NCI-H2196 (cell line): ENCODE data around the gene ATOX1.
A peak's percentile ranks its signal among the peaks of the same experiment; 100 is the strongest.
"Not testable (repeated sequence)": the region's sequence is repeated elsewhere in the genome, so short reads cannot be mapped to it uniquely, and the experiment has no call there.

ENCODE experiments used
- DNase-seq: peaks from one replicate; lab custom pipeline; 2025; ENCODE audit not compliant: unreplicated experiment; lab: John Stamatoyannopoulos, UW

The ATOX1 gene

GRCh38 chr5:151734064-151734408 lies 24.4 kb downstream of the ATOX1 start:
- DNase-seq: no peak

GRCh38 chr5:151733358-151734063 lies 24.9 kb downstream of the ATOX1 start:
- no peak for DNase-seq

- DNase-seq: no peak
Observed at GRCh38 chr5:151730381-151730780, 28.1 kb downstream of the ATOX1 start.

GRCh38 chr5:151729597-151729996 lies 28.8 kb downstream of the ATOX1 start:
- not testable (repeated sequence) for DNase-seq

GRCh38 chr5:151724360-151724759 lies 34.1 kb downstream of the ATOX1 start:
- no peak for DNase-seq

- DNase-seq: no peak
Observed at GRCh38 chr5:151722546-151722945, 35.9 kb downstream of the ATOX1 start.

GRCh38 chr5:151721812-151722391 lies 36.5 kb downstream of the ATOX1 start:
- DNase-seq: no peak

- DNase-seq: no peak
Observed at GRCh38 chr5:151721087-151721646, 37.3 kb downstream of the ATOX1 start.

- no peak for DNase-seq
Observed at GRCh38 chr5:151720215-151720614, 38.2 kb downstream of the ATOX1 start.

GRCh38 chr5:151719228-151720000 lies 39.0 kb downstream of the ATOX1 start:
- peak; percentile 9 for DNase-seq

- DNase-seq: no peak
Observed at GRCh38 chr5:151718646-151719045, 39.8 kb downstream of the ATOX1 start.

GRCh38 chr5:151718153-151718552 lies 40.3 kb downstream of the ATOX1 start:
- no peak for DNase-seq

- DNase-seq: no peak
Observed at GRCh38 chr5:151717416-151717815, 41.0 kb downstream of the ATOX1 start.

- no peak for DNase-seq
Observed at GRCh38 chr5:151709109-151709735, 49.2 kb downstream of the ATOX1 start.

- no peak for DNase-seq
Observed at GRCh38 chr5:151708126-151708525, 50.3 kb downstream of the ATOX1 start.

- DNase-seq: no peak
Observed at GRCh38 chr5:151707567-151707966, 50.9 kb downstream of the ATOX1 start.

GRCh38 chr5:151706906-151707305 lies 51.5 kb downstream of the ATOX1 start:
- DNase-seq: no peak

GRCh38 chr5:151703780-151704179 lies 54.7 kb downstream of the ATOX1 start:
- DNase-seq: no peak

- DNase-seq: no peak
Observed at GRCh38 chr5:151703227-151703626, 55.2 kb downstream of the ATOX1 start.

GRCh38 chr5:151700820-151701219 lies 57.6 kb downstream of the ATOX1 start:
- no peak for DNase-seq

GRCh38 chr5:151700296-151700695 lies 58.1 kb downstream of the ATOX1 start:
- no peak for DNase-seq
